Measurements from ENCODE around the gene TMEM236.

DNA sequence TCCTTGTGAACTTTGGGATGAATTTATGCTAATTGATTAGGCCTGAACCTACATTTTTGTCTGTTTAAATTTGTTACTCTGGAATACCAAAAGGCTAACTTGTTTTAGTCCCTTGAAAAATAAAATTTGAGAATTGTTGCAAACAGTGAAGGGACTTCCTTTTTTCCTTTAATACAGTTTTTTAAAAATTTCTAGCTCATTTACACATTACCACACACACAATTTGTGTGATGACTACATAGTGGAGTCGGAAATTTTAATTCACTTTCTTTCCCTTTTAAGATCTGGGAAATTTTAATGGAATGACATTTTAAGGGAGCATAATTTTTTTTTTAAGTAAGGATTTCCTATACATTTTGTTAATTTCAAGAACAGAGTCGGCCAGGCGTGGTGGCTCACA lies 8.6 kb upstream of the TMEM236 start:
- TF ChIP-seq, protein P1, sequence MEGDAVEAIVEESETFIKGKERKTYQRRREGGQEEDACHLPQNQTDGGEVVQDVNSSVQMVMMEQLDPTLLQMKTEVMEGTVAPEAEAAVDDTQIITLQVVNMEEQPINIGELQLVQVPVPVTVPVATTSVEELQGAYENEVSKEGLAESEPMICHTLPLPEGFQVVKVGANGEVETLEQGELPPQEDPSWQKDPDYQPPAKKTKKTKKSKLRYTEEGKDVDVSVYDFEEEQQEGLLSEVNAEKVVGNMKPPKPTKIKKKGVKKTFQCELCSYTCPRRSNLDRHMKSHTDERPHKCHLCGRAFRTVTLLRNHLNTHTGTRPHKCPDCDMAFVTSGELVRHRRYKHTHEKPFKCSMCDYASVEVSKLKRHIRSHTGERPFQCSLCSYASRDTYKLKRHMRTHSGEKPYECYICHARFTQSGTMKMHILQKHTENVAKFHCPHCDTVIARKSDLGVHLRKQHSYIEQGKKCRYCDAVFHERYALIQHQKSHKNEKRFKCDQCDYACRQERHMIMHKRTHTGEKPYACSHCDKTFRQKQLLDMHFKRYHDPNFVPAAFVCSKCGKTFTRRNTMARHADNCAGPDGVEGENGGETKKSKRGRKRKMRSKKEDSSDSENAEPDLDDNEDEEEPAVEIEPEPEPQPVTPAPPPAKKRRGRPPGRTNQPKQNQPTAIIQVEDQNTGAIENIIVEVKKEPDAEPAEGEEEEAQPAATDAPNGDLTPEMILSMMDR (IDR thresholded peaks at IDR 0.05) = no peak
- no peak for TF ChIP-seq POLR2A (IDR thresholded peaks at IDR 0.05)

Measured in sigmoid colon (tissue), 3 donors.